Glutamatergic neuron (in vitro differentiated cells): ENCODE measurements around the gene STPG3. TPM values are rescaled to one million over a fixed set of nuclear protein-coding genes. Genes with fewer than 3 reads are reported as not detected.
A peak's percentile ranks its signal among the peaks of the same experiment; 100 is the strongest.

Source experiments
- DNase-seq: peaks from one replicate; pipeline ENCODE4 v3.0.0; 2022
- H3K27ac Mint-ChIP-seq: one replicate; pipeline ENCODE4 v1.8.0; 2020; ENCODE audit warnings: mild to moderate bottlenecking, mixed read lengths, inconsistent platforms; ENCODE audit not compliant: unreplicated experiment
- H3K27me3 Mint-ChIP-seq: one replicate; pipeline ENCODE4 v1.8.0; 2020; ENCODE audit warnings: mild to moderate bottlenecking, moderate library complexity, mixed read lengths, inconsistent platforms; ENCODE audit not compliant: unreplicated experiment
- H3K36me3 Mint-ChIP-seq: one replicate; pipeline ENCODE4 v1.8.0; 2020; ENCODE audit warnings: mild to moderate bottlenecking, mixed read lengths, inconsistent platforms; ENCODE audit not compliant: unreplicated experiment
- H3K4me1 Mint-ChIP-seq: one replicate; pipeline ENCODE4 v1.8.0; 2020; ENCODE audit warnings: mild to moderate bottlenecking, low read depth, mixed read lengths, inconsistent platforms; ENCODE audit not compliant: unreplicated experiment
- H3K4me3 Mint-ChIP-seq: one replicate; pipeline ENCODE4 v1.8.0; 2020; ENCODE audit warnings: mild to moderate bottlenecking, mixed read lengths, inconsistent platforms; ENCODE audit not compliant: unreplicated experiment
- H3K9me3 Mint-ChIP-seq: one replicate; pipeline ENCODE4 v1.8.0; 2020; ENCODE audit warnings: mild to moderate bottlenecking, moderate library complexity, mixed read lengths, inconsistent platforms; ENCODE audit not compliant: unreplicated experiment
- total RNA-seq: library from RNA; stranded (reverse); fragmentation: NEBNext Ultra II Directional; extraction: Animal tissue kit (Norgen Biotek cat#: 25700); gene quantifications from one replicate; pipeline ENCODE4 v1.2.1, GENCODE V29; 2021; ENCODE audit not compliant: unreplicated experiment
- TF ChIP-seq, protein P1 (sequence below): fragments of 200-600 bp; sonication (generic); IDR thresholded peaks from one replicate; pipeline ENCODE4 v1.5.0; 2021; ENCODE audit not compliant: partially characterized antibody, unreplicated experiment

STPG3 gene
- total RNA-seq, 1 donor from 2014 or later: not detected

DNA sequence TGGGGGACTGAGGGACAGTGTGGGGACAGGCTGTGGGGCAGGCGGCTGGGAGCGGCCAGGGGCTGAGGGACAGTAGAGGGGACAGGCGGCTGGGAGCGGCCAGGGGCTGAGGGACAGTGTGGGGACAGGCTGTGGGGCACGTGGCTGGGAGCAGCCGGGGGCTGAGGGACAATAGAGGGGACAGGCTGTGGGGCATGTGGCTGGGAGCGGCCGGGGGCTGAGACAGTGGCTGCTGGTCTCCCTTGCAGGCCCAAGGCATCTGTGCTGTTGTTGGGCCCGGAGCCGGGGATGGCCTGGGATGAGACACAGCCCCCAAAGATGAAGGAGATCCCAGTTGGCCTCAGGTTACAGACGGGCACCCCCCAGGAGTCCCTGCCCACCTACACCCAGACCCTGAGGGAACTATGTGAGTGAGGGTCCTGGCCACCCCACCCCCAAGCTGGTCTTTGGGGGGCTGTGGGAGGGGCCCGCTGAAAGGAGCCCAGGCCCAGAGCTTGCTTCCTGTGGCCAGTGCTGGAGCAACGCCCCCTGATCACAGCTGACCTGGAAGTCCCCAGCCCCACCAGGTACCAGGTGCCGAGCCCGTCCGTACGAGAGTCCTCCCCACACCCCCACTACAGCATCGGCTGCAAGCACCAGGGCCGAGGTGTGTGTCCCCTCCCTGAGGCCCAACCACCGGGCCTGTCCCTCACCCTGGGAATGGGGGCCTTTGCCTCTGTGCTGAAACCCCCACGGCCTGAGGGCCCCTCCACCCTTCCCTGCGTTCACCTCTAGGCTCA, 593 bp downstream of the STPG3 start:
- DNase-seq: no peak
- H3K27me3 Mint-ChIP-seq: peaks cover 2% of the 10 kb centered on the region
- peaks cover 4% of the 10 kb centered on the region for H3K9me3 Mint-ChIP-seq
- peaks cover 1% of the 10 kb centered on the region for H3K4me1 Mint-ChIP-seq
- TF ChIP-seq, protein P1, sequence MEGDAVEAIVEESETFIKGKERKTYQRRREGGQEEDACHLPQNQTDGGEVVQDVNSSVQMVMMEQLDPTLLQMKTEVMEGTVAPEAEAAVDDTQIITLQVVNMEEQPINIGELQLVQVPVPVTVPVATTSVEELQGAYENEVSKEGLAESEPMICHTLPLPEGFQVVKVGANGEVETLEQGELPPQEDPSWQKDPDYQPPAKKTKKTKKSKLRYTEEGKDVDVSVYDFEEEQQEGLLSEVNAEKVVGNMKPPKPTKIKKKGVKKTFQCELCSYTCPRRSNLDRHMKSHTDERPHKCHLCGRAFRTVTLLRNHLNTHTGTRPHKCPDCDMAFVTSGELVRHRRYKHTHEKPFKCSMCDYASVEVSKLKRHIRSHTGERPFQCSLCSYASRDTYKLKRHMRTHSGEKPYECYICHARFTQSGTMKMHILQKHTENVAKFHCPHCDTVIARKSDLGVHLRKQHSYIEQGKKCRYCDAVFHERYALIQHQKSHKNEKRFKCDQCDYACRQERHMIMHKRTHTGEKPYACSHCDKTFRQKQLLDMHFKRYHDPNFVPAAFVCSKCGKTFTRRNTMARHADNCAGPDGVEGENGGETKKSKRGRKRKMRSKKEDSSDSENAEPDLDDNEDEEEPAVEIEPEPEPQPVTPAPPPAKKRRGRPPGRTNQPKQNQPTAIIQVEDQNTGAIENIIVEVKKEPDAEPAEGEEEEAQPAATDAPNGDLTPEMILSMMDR: no peak
- no peak overlapping the region for H3K27ac Mint-ChIP-seq
- H3K4me3 Mint-ChIP-seq: no peak overlapping the region
- no peaks in the 10 kb centered on the region for H3K36me3 Mint-ChIP-seq

DNA sequence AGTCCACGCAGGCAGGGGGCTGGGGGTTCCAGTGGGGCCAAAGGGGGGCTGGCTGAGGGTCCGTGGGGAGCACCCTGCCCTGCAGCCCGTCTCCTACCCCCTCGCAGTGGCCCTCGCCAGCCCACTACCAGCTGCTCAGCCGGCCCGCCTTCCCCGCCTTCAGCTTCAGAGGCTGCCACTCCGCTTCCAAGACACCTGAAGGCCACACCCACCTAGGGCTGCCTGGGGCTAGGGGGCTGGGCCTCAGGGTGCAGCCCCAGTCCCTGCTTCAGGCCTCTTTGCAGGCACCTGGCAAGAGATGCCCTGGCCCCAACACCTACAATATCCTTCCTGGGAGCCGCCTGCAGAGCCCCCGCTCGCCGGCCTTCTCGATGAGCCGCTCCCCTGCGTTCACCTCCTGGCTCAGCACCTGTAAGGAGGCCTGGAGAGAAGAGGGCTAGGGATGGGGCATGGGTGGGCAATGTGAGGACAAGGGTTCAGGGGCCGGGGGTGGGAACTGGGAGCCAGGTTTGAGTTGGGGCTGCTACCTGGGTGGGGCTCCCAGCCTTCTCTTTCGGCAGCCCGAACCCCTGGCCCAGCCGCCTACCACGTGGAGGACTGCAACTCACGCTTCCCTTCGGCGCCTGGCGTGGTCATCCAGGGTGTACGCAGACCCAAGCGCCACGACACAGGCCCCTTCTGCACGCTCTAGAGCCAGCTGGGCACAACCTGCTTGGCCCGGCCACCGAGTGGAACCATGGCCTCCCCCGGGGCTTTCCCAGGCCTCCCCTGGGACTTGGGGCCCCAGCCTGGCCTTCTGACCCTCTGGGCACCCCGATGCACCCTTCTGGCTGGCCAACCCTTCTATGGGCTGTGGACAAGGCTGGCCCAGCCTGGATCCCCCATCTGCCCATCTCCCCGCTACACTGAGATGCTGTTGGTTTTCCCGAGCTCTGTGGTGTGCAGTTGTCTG, 1.7 kb downstream of the STPG3 start:
- Mint-ChIP-seq H3K36me3 (no peaks in the 10 kb centered on the region), H3K4me1 (peaks cover 1% of the 10 kb centered on the region), H3K27me3 (peaks cover 2% of the 10 kb centered on the region), H3K4me3 (no peak overlapping the region), H3K9me3 (peaks cover 5% of the 10 kb centered on the region), H3K27ac (no peak overlapping the region)
- TF ChIP-seq, protein P1: no peak
- no peak for DNase-seq

DNA sequence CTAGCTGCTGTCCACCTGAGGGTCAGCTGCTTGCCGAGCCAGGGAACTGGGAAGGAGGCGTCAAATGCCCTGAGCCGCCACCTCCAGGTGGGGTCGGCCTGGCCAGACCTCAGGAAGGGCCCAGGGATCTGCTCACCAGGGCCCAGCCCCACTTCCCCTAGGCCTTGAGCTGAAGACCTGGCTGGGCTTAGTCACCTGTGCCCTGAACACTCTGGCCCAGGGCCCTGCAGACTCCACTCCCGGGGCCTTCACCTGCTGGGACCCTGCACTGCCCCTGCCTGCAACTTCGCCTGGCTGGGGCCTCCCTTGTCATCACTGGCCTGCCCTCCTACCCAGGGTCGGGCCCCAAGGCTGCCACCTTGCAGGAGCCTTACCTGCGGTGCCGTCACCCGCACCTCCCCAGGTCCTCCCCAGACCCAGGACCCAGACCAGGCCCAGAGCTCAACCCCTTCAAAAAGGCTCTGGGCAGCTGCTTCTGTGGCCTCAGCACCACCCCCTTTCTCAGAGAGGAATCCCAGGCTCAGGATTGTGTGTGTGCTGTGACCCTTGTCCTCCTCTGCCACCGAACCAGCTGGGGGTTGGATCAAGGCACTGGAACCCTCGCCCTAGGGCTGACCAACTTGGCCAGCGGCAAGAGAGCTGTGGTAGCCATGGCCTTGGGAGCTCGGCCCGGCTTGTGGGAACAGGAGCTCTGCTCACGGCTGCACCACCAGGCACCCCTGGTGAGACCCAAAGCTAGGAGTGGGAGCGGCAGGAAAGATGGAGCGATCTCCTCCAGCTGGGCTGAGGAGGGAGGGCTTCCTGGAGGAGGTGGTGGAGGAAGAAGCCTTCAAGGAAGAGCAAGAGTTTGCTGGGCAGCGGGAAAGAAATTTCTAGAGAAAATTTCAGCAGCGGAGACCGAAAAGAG, 2.9 kb downstream of the STPG3 start:
- peaks cover 2% of the 10 kb centered on the region for H3K27me3 Mint-ChIP-seq
- no peak for DNase-seq
- peaks cover 1% of the 10 kb centered on the region for H3K4me1 Mint-ChIP-seq
- H3K9me3 Mint-ChIP-seq: peaks cover 5% of the 10 kb centered on the region
- peak overlapping the region; percentile 92 for H3K4me3 Mint-ChIP-seq
- H3K27ac Mint-ChIP-seq: peak overlapping the region; percentile 68
- no peaks in the 10 kb centered on the region for H3K36me3 Mint-ChIP-seq
- TF ChIP-seq, protein P1: no peak

DNA sequence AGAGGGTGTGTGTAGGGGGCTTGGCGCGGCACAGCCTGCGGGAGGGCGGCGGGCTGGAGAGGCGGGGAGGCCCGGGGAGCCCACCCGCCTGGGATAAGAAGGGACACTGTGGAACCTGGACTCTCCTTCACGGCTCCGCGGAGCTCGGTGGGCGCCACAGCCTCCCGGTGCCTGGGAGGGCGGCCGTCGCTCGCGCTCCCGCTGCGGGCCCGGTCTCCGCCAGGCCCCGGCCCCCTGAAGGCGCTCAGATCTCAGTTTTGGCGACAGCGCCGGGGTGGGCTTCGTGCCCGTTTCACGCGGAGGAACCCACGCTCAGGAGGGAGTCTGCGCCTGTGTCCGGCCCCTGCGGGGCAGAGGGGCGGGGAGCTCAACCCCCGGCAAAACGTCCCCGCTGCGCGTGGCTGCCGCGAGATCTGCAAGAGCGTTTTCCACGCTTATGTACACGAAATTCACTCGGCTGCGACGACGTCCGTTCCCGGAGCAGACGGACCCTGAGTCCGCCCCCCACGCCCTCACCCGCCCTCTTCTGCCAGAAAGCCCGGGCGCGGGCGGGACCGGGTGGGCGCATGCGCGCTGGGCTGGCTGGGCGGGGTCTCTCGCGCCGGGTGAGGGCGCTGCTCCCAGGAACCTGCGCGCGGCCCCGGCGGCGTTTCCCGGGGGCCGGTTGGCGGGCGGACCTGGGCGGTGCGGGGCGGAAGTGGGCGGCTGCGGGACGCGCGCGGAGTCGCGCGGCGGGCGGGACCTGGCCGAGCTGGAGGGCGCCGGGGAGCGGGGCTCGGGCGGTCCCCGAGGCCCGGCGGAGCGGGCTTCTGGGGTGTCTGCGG, 3.8 kb downstream of the STPG3 start, which contains the start of gene NELFB:
NELFB (plus strand) TSS at position 704 of the 824 bp plus-strand sequence.
- Mint-ChIP-seq H3K36me3 (no peaks in the 10 kb centered on the region), H3K27ac (peak within 1 kb of the TSS; percentile 68), H3K4me1 (peaks cover 1% of the 10 kb centered on the region), H3K4me3 (peak within 1 kb of the TSS; percentile 92), H3K9me3 (peaks cover 5% of the 10 kb centered on the region), H3K27me3 (peaks cover 2% of the 10 kb centered on the region)
- TF ChIP-seq, protein P1: no peak
- peak; percentile 98 for DNase-seq
